Skeletal muscle satellite cell (primary cell): Measurements from ENCODE around the gene PIP5K1B.
A peak's percentile ranks its signal among the peaks of the same experiment; 100 is the strongest.
"Not testable (repeated sequence)": the region's sequence is repeated elsewhere in the genome, so short reads cannot be mapped to it uniquely, and the experiment has no call there.

Source experiments
- H3K27me3 ChIP-seq: 2 replicates; pipeline ENCODE4 v1.7.0; 2013; ENCODE audit warnings: low read length; ENCODE audit not compliant: control insufficient read depth, insufficient read depth
- H3K36me3 ChIP-seq: 2 replicates; pipeline ENCODE4 v1.7.0; 2013; ENCODE audit warnings: mild to moderate bottlenecking, control low read depth, low read length; ENCODE audit not compliant: insufficient read depth
- H3K4me1 ChIP-seq: 2 replicates; pipeline ENCODE4 v1.7.0; 2013; ENCODE audit warnings: low read length; ENCODE audit not compliant: control insufficient read depth, insufficient read depth
- H3K4me2 ChIP-seq: 2 replicates; pipeline ENCODE4 v1.7.0; 2013; ENCODE audit warnings: mild to moderate bottlenecking, low read length
- H3K4me3 ChIP-seq: 2 replicates; pipeline ENCODE4 v1.7.0; 2013; ENCODE audit warnings: low read length
- H3K9ac ChIP-seq: 2 replicates; pipeline ENCODE4 v1.7.0; 2013; ENCODE audit warnings: mild to moderate bottlenecking, low read depth, low read length, moderate library complexity
- H3K9me3 ChIP-seq: replicated peaks from 2 replicates; pipeline ENCODE4 v1.7.0; 2013; ENCODE audit warnings: mild to moderate bottlenecking, control low read depth, low read length

PIP5K1B gene

DNA sequence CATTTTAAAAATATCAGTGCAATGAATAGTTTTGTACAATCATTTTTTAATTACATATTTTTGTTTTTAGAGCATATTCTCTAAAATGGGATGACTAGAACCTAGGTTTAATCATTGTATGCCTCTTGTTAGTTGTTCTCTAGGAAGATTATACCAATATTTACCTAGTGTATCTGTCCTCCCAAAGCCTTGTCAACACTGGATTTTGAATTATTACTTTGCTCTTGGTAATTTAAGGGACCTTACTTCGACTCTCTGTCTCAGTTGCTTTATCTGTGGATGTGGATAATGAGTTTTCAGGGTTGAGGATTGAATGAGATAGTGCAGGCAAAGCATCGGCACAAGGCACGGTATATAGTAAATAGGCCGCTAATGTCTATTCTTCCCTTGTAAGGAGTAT is 10.9 kb upstream of the PIP5K1B start:
- H3K4me2 ChIP-seq, result no peak overlapping the region
- H3K27me3 ChIP-seq, result no peaks in the 10 kb centered on the region
- H3K4me1 ChIP-seq, result no peaks in the 10 kb centered on the region
- no peaks in the 10 kb centered on the region for H3K9me3 ChIP-seq
- no peaks in the 10 kb centered on the region for H3K36me3 ChIP-seq
- H3K4me3 ChIP-seq, result no peak overlapping the region
- no peak overlapping the region for H3K9ac ChIP-seq

DNA sequence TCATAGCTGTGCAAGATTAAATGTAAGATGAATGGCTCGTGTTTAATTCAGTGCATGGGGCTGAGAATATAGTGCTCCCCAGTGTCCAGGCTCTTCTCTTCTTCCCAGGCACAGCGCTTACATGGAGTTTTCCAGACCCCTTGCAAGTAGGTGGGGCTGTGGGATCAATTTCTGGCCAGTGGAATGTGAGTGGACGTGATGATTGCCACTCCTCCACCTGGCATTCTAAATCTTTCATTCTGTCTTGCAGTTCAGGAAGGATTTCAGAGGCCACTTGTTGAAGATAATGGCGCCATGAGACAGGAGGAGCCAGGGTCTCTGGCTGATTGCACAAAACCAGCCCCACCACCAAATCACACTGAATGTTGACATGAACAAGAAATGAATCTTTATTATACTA is 7.2 kb upstream of the PIP5K1B start:
- H3K27me3 ChIP-seq, result no peaks in the 10 kb centered on the region
- H3K4me1 ChIP-seq, result no peaks in the 10 kb centered on the region
- H3K4me3 ChIP-seq, result no peak overlapping the region
- no peak overlapping the region for H3K9ac ChIP-seq
- H3K36me3 ChIP-seq, result no peaks in the 10 kb centered on the region
- H3K9me3 ChIP-seq, result no peaks in the 10 kb centered on the region
- H3K4me2 ChIP-seq, result no peak overlapping the region

DNA sequence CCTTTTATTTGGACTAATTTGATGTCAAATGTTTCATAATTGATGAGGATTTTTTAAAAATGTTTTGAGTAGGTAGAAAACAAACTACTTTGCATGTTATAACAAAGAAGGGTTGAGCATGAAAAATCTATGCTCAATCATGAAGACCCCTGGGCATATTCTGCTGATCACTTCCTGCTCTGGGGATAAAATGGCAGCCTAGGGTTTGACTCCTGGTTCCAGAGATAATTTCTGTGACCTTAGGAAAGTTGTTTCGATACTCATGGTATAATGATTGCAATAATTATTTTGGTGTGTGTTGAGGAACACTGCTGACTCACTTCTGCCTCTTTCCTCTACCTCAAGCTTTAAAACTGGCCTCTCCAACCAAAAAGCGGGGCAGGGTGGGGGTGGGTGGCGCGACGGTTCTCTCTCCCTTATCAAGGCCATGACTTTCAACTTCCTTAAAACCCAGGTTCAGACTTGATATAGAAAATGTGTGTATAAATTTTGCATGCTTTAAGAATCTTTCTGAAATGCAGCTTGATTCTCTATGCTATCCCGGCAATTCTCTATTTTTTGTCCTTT is 6.0 kb upstream of the PIP5K1B start:
- peaks cover 10% of the 10 kb centered on the region for H3K27me3 ChIP-seq
- H3K36me3 ChIP-seq, result no peaks in the 10 kb centered on the region
- H3K9ac ChIP-seq, result no peak overlapping the region
- H3K9me3 ChIP-seq, result no peaks in the 10 kb centered on the region
- H3K4me2 ChIP-seq, result no peak overlapping the region
- H3K4me3 ChIP-seq, result no peak overlapping the region
- no peaks in the 10 kb centered on the region for H3K4me1 ChIP-seq

DNA sequence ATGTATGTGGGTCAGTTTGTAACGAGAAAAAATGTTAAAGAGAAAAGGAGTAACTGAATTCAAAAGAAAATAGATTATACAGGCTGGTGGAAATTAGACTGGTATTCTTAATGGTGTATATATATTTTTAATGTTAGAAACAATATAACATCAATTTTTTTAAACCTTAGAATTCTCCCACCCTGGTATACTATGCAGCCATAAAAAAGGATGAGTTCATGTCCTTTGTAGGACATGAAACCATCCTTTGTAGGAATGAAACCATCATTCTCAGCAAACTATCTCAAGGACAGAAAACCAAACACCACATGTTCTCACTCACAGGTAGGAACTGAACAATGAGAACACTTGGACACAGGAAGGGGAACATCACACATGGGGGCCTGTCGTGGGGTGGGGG is 5.4 kb upstream of the PIP5K1B start:
- H3K36me3 ChIP-seq, H3K4me1 ChIP-seq, H3K9me3 ChIP-seq, H3K9ac ChIP-seq, H3K4me3 ChIP-seq, H3K4me2 ChIP-seq: not testable (repeated sequence)
- H3K27me3 ChIP-seq, result peaks cover 16% of the 10 kb centered on the region

DNA sequence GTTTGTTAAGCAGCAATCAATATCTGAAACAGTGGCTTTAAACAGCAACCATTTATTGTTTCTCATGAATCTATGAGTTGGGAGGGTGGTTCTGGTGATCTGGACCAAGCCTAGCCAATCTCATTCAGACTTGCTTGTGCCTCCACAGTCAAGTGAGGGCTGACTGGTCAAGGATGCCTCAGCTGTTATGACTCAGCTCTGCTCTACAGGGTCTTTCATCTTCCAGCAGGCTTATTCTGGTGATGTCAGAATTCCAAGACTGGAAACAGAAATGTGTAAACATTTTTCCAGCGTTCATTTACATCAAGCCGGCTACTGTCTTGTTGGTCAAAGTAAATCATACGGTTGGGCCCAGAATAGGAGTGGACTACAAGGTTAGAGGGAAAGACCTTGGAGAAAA is 2.5 kb upstream of the PIP5K1B start:
- H3K9me3 ChIP-seq, result no peaks in the 10 kb centered on the region
- H3K36me3 ChIP-seq, result no peaks in the 10 kb centered on the region

DNA sequence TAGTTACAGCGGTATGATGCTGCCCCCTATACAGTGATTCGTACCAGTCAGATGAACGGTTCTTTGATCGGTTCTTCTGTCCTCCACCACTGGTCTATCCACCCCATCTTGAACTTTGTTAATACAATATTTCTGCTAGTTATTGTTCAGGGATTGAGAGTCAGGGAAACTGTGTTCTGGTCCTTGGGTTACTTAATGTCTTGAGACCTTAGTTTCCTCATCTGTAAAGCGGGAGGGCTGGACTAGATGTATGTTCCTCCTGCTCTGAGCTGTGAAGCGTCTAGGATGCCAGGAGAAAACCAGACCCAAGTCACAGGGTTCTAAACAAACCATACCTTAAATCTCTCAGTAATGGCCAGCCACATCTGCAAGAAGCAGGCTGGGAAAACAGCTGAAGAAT is 1.4 kb upstream of the PIP5K1B start:
- H3K9me3 ChIP-seq, result no peaks in the 10 kb centered on the region
- no peaks in the 10 kb centered on the region for H3K36me3 ChIP-seq
- H3K9ac ChIP-seq, result no peak overlapping the region
- H3K4me3 ChIP-seq, result no peak overlapping the region
- peaks cover 49% of the 10 kb centered on the region for H3K27me3 ChIP-seq
- H3K4me2 ChIP-seq, result no peak overlapping the region
- H3K4me1 ChIP-seq, result peaks cover 5% of the 10 kb centered on the region

More for the DNA sequence above, 2.5 kb upstream of the PIP5K1B start:
- Histone ChIP-seq H3K4me1 (peaks cover 5% of the 10 kb centered on the region), H3K4me3 (no peak overlapping the region), H3K27me3 (peaks cover 41% of the 10 kb centered on the region), H3K4me2 (no peak overlapping the region), H3K9ac (no peak overlapping the region)

DNA sequence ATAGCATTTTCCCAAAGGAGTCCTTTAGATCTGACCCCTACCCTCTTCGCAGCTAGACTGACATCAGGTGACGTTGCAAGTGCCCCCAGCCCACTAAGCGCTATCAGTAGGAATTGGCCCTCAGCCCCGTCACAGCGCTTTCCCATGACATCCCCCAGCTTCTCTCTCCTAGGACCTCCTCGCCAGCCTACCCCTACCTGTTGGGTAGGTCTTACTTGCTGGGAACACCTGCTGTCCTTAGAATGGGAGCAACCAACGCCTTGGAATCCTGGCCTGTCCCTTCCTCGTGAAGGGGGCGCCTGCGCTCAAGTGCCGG is 584 bp upstream of the PIP5K1B start:
- H3K4me2 ChIP-seq, result peak overlapping the region; percentile 85
- H3K36me3 ChIP-seq, result no peaks in the 10 kb centered on the region
- H3K4me1 ChIP-seq, result peaks cover 5% of the 10 kb centered on the region
- H3K27me3 ChIP-seq, result peaks cover 49% of the 10 kb centered on the region
- H3K9ac ChIP-seq, result no peak overlapping the region
- H3K4me3 ChIP-seq, result no peak overlapping the region
- H3K9me3 ChIP-seq, result no peaks in the 10 kb centered on the region

DNA sequence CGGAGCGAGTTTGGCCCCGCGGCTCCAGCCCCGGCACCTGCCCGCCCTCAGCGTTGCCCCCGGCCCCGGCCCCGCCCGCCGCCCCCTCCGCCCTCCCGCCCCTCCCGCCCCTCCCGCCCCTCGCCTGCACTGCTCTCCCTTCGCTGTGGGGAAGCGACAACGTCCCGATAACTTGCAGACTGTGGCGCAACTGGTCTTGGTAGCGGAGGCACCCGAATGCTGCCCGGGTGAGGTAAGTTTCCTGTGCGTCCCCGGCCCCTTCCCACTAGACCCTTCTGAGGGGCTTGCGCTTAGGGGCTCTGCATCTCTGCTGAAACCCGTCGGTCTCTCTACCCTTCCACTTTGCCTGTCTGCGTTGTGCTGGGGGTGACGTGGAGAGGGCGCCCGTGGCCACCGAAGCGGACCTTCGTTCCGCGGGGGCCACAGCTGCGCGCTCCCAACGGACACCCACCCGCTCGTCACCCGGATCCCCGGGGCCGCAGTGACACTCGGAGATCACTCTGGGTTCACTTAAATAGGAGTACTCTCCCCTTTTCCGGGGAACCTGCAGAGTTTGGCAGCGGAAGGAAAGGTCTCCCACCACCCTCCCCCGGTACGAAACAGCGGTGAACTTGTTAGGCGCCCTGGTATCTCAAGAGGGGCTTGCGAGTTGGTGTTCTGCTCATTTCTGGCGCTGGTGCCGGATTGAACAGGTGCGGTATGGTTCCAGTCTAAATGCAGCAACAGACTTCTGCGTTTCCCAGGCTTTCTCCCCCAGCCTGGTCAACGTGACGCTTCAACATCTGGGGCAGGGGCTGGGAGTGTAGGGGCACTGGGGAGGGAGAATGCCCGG is 707 bp downstream of the PIP5K1B start:
- Histone ChIP-seq H3K4me3 (peak overlapping the region; percentile 68), H3K4me1 (peaks cover 5% of the 10 kb centered on the region), H3K9me3 (no peaks in the 10 kb centered on the region), H3K9ac (no peak overlapping the region), H3K27me3 (peaks cover 51% of the 10 kb centered on the region), H3K36me3 (no peaks in the 10 kb centered on the region), H3K4me2 (peak overlapping the region; percentile 85)

DNA sequence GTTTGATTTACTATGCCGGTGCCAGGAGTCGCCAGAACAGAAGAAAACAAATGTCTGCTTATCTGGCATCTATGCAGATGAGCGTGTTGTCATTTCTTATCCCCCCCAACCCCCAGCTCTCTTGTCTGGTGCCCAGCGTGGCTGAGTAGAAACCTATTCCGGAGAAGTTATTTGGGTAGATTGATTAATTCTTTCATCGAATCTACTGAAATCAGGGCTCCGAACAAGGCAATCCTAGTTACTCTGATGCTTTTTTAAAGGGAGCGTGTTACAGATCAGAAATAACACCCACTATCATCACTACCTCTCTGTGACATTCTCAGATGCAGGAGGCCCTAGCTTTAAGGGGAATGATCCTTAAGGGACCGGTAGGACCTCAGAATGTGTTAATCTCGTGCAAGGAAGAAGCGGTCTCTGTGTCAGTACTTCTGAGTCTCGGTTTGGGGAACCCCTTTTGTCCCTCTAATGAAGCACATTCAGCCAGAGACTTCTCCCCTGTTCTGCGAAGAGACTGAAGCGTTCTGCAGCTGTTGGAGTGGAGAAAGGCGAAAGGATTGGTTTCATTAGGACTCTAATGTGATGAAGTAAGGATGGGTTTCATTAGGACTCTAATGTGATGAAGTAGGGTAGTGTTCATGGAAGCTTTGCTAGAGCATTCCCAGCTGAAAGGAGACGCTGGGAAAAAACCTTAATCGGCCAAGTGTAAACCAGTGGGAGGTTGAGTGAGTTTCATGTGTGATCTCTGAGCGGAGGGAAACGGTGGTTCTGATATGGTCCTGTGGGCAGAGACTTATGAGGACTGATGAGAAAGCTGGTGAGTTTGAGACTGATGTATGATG is 1.5 kb downstream of the PIP5K1B start:
- no peak overlapping the region for H3K4me3 ChIP-seq
- H3K9ac ChIP-seq, result no peak overlapping the region
- peaks cover 5% of the 10 kb centered on the region for H3K4me1 ChIP-seq
- no peaks in the 10 kb centered on the region for H3K36me3 ChIP-seq
- H3K9me3 ChIP-seq, result no peaks in the 10 kb centered on the region
- peaks cover 51% of the 10 kb centered on the region for H3K27me3 ChIP-seq
- no peak overlapping the region for H3K4me2 ChIP-seq

DNA sequence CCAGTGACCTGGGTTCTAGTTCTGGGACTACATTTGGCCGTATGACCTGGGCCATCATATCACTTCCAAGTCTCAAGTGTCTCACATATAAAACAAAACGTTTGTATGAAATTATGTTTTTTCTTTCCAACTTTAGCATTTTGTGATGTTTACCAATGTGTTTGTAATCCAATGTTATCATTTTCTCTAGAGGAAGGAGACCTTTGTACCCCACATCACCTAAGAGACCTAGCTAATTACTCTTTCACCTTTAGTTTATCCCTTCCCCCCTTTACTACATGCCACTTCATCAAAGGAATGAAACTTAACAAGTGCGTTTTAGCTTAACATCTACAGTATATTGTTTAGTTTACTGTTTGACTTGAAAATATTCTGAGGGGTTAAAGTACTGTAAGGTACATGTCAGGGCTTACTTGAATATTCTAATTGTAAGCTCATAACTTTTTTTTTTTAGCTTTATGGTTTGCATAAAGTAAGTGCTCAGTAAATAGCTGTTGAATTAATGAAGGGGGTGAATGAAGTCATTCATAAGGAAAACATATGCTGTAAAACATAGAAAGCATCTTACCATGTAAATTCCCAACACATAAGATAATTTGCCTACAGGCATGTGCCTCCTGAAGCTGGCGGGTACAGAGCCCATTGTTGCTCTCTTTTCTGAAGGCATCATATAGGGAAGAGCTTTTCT is 2.9 kb downstream of the PIP5K1B start:
- Histone ChIP-seq H3K4me2 (no peak overlapping the region), H3K27me3 (peaks cover 51% of the 10 kb centered on the region), H3K9ac (no peak overlapping the region), H3K9me3 (no peaks in the 10 kb centered on the region), H3K4me3 (no peak overlapping the region), H3K36me3 (no peaks in the 10 kb centered on the region), H3K4me1 (peaks cover 5% of the 10 kb centered on the region)

DNA sequence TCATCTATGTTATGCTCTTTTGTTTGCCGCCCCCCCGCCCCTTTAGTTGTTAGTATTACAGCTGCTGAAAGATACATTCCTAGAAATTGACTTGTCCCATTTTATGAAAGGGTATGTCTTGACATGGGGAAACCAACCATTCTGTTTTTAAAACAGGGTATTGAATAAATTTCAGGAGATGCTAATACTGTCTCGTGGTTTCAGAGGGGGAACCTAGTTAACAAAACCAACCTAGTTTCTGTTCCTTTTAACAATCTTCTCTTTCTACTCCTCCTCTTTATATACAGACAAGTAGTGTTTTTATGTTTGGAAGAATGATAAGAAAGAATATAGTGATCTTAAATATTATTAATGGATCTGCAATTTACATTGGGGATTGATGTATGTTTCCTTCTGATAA is 3.5 kb downstream of the PIP5K1B start:
- Histone ChIP-seq H3K9ac (no peak overlapping the region), H3K36me3 (no peaks in the 10 kb centered on the region), H3K4me3 (no peak overlapping the region), H3K27me3 (peaks cover 46% of the 10 kb centered on the region), H3K4me2 (no peak overlapping the region), H3K9me3 (no peaks in the 10 kb centered on the region), H3K4me1 (peaks cover 5% of the 10 kb centered on the region)
